Stimulated activated CD4-positive, alpha-beta T cell treated with anti-CD3 and anti-CD28 coated beads, Interleukin-4, amount 100 ng/mL, for 4 hours (primary cell): ENCODE data around the gene TOP1.
A peak's percentile ranks its signal among the peaks of the same experiment; 100 is the strongest.

Experiments used
- DNase-seq, 2 experiments: peaks; one replicate each; pipeline ENCODE4 v3.0.0-alpha.2; 2020

The TOP1 gene

GRCh38 chr20:41004531-41005360, 23.9 kb upstream of the TOP1 start:
- no peak for DNase-seq

- DNase-seq, result no peak
These were observed 23.3 kb upstream of the TOP1 start for GRCh38 chr20:41005361-41005729.

- DNase-seq, result no peak
These were observed 22.3 kb upstream of the TOP1 start for GRCh38 chr20:41006126-41006935.

- DNase-seq, result no peak
These were observed 21.6 kb upstream of the TOP1 start for GRCh38 chr20:41006936-41007474.

GRCh38 chr20:41007481-41007880, 21.1 kb upstream of the TOP1 start:
- DNase-seq, result no peak

- no peak for DNase-seq
These were observed 18.7 kb upstream of the TOP1 start for GRCh38 chr20:41009946-41010345.

GRCh38 chr20:41011551-41012067, 17.0 kb upstream of the TOP1 start:
- DNase-seq, result no peak

GRCh38 chr20:41014561-41015088, 14.0 kb upstream of the TOP1 start:
- no peak for DNase-seq

- no peak for DNase-seq
These were observed 11.1 kb upstream of the TOP1 start for GRCh38 chr20:41017448-41018042.

- DNase-seq, result no peak
These were observed 10.5 kb upstream of the TOP1 start for GRCh38 chr20:41018153-41018552.

- no peak for DNase-seq
These were observed 5.1 kb upstream of the TOP1 start for GRCh38 chr20:41023549-41023948.

GRCh38 chr20:41027366-41027765, 1.3 kb upstream of the TOP1 start:
- DNase-seq, result no peak

GRCh38 chr20:41027872-41028358, 707 bp upstream of the TOP1 start:
- DNase-seq, result no peak

- peak in 1 of 2 experiments; percentile 39 for DNase-seq
These were observed 704 bp downstream of the TOP1 start for GRCh38 chr20:41029150-41029901.

GRCh38 chr20:41030061-41030460, 1.4 kb downstream of the TOP1 start:
- no peak for DNase-seq

GRCh38 chr20:41030531-41031242, 2.1 kb downstream of the TOP1 start:
- DNase-seq, result no peak

GRCh38 chr20:41031243-41031619, 2.6 kb downstream of the TOP1 start:
- no peak for DNase-seq

GRCh38 chr20:41032271-41032670, 3.6 kb downstream of the TOP1 start:
- DNase-seq, result no peak

GRCh38 chr20:41034239-41034638, 5.6 kb downstream of the TOP1 start:
- DNase-seq, result no peak

- no peak for DNase-seq
These were observed 6.6 kb downstream of the TOP1 start for GRCh38 chr20:41035207-41035606.

GRCh38 chr20:41037179-41037578, 8.6 kb downstream of the TOP1 start:
- DNase-seq, result no peak
